ENCODE data around the gene GPX2.
A peak's percentile ranks its signal among the peaks of the same experiment; 100 is the strongest.
"Not testable (repeated sequence)": the region's sequence is repeated elsewhere in the genome, so short reads cannot be mapped to it uniquely, and the experiment has no call there.

The GPX2 gene

GRCh38 chr14:64938972-64939816 is 3.4 kb downstream of the GPX2 start:
- no peak for DNase-seq

- no peak for DNase-seq
These were observed 4.7 kb downstream of the GPX2 start for GRCh38 chr14:64937821-64938193.

GRCh38 chr14:64937171-64937820 is 5.2 kb downstream of the GPX2 start:
- DNase-seq, result no peak

GRCh38 chr14:64935508-64935907 is 7.0 kb downstream of the GPX2 start:
- no peak for DNase-seq

GRCh38 chr14:64934338-64934929 is 8.1 kb downstream of the GPX2 start:
- DNase-seq, result no peak

GRCh38 chr14:64932231-64932630 is 10.3 kb downstream of the GPX2 start:
- no peak for DNase-seq

- DNase-seq, result no peak
These were observed 11.4 kb downstream of the GPX2 start for GRCh38 chr14:64931123-64931522.

GRCh38 chr14:64930085-64930843 is 12.3 kb downstream of the GPX2 start:
- DNase-seq, result no peak

- DNase-seq, result no peak
These were observed 13.6 kb downstream of the GPX2 start for GRCh38 chr14:64929014-64929359.

- DNase-seq, result no peak
These were observed 14.1 kb downstream of the GPX2 start for GRCh38 chr14:64928239-64929013.

- DNase-seq, result no peak
These were observed 15.5 kb downstream of the GPX2 start for GRCh38 chr14:64927031-64927430.

GRCh38 chr14:64926398-64926995 is 16.0 kb downstream of the GPX2 start:
- DNase-seq, result no peak

GRCh38 chr14:64923015-64923414 is 19.5 kb downstream of the GPX2 start:
- no peak for DNase-seq

GRCh38 chr14:64920465-64920864 is 22.1 kb downstream of the GPX2 start:
- DNase-seq, result no peak

- DNase-seq, result no peak
These were observed 22.9 kb downstream of the GPX2 start for GRCh38 chr14:64919618-64920017.

GRCh38 chr14:64919215-64919614 is 23.3 kb downstream of the GPX2 start:
- DNase-seq, result no peak

GRCh38 chr14:64918216-64918615 is 24.3 kb downstream of the GPX2 start:
- no peak for DNase-seq

GRCh38 chr14:64915797-64916196 is 26.7 kb downstream of the GPX2 start:
- no peak for DNase-seq

GRCh38 chr14:64915029-64915424 is 27.5 kb downstream of the GPX2 start:
- DNase-seq, result no peak

- DNase-seq, result peak; percentile 97
These were observed 28.1 kb downstream of the GPX2 start, which contains the start of gene CHURC1 for GRCh38 chr14:64914237-64915028. Gene CHURC1 (plus strand): TSS chr14:64914455. CDS start chr14:64914496, 41 bp downstream.

GRCh38 chr14:64913477-64913876 is 29.1 kb downstream of the GPX2 start:
- DNase-seq, result not testable (repeated sequence)

Data from stimulated activated CD4-positive, alpha-beta T cell treated with anti-CD3 and anti-CD28 coated beads, Interleukin-1b, Interleukin-23, amount 100 ng/mL, for 48 hours (primary cell).